B cell (primary cell): Measurements from ENCODE around the gene ADRM1. TPM values are rescaled to one million over a fixed set of nuclear protein-coding genes. Genes with fewer than 3 reads are reported as not detected.

Source experiments
- ATAC-seq: fragments of 200-7000 bp; cut with Tn5 transposase; one replicate; pipeline ENCODE4 v1.10.0; 2021; ENCODE audit warnings: low read depth, mild to moderate bottlenecking, moderate number of reproducible peaks, moderate library complexity
- CTCF ChIA-PET: fragments of 350-600 bp; sonication (Branson Sonifier 250); formaldehyde crosslinking; loops from one replicate; lab custom pipeline; 2021; ENCODE audit warnings: antibody characterized with exemption, inconsistent platforms; lab: Charles Lee
- POLR2A ChIA-PET: fragments of 350-600 bp; sonication (Branson Sonifier 250); formaldehyde crosslinking; loops from one replicate; lab custom pipeline; 2021; ENCODE audit warnings: antibody characterized with exemption; lab: Charles Lee
- DNase-seq: peaks from one replicate; pipeline ENCODE4 v3.0.0; 2013
- H2AFZ ChIP-seq: 2 replicates; pipeline ENCODE4 v1.6.1; 2012; ENCODE audit warnings: mild to moderate bottlenecking, low read depth, low read length; ENCODE audit not compliant: insufficient read depth, poor library complexity, severe bottlenecking
- H3K27ac ChIP-seq, 2 donors: 1 replicate in 1 of 2; 2 replicates in 1 of 2; pipeline ENCODE4 v1.5.1; 2012 to 2013; ENCODE audit warnings: low read length in 2 of 2, mild to moderate bottlenecking in 2 of 2, moderate library complexity in 1 of 2
- H3K27me3 ChIP-seq, 4 experiments: fragments of 200-600 bp in 1 of 4; sonication (generic) in 1 of 4; replicated peaks in 1 of 4; 1 replicate in 2 of 4; 2 replicates in 2 of 4; pipeline versions ENCODE4 v1.6.1 to v1.7.0; 2013 to 2016; ENCODE audit warnings: low read length in 3 of 4, mild to moderate bottlenecking in 2 of 4, mixed read lengths in 1 of 4, moderate library complexity in 1 of 4; ENCODE audit not compliant: insufficient read depth in 4 of 4, control insufficient read depth in 3 of 4; ENCODE audit errors: control extremely low read depth in 1 of 4
- H3K36me3 ChIP-seq, 2 experiments: replicated peaks in 1 of 2; 1 replicate in 1 of 2; 2 replicates in 1 of 2; pipeline versions ENCODE4 v1.6.1 to v1.7.1; 2013; ENCODE audit warnings: low read length in 1 of 2; ENCODE audit not compliant: insufficient read depth in 2 of 2, control insufficient read depth in 1 of 2; ENCODE audit errors: control extremely low read depth in 1 of 2, extremely low read depth in 1 of 2
- H3K4me1 ChIP-seq, 2 donors: fragments of 200-600 bp in 1 of 2; sonication (generic) in 1 of 2; 1 replicate in 1 of 2; 2 replicates in 1 of 2; pipeline versions ENCODE4 v1.5.1 to v1.6.1; 2013 to 2017; ENCODE audit warnings: low read length in 2 of 2; ENCODE audit not compliant: control insufficient read depth in 2 of 2, insufficient read depth in 2 of 2
- H3K4me2 ChIP-seq: replicated peaks from 2 replicates; pipeline ENCODE3; 2012; ENCODE audit warnings: mild to moderate bottlenecking, low read depth, low read length; ENCODE audit not compliant: poor library complexity, severe bottlenecking
- H3K4me3 ChIP-seq, 5 experiments: fragments of 200-600 bp in 1 of 5; sonication (generic) in 1 of 5; 1 replicate in 3 of 5; 2 replicates in 2 of 5; pipeline versions ENCODE4 v1.5.1 to v1.7.0; 2011 to 2016; ENCODE audit warnings: low read length in 4 of 5, mild to moderate bottlenecking in 4 of 5, low read depth in 2 of 5, control low read depth in 1 of 5, moderate library complexity in 1 of 5; ENCODE audit not compliant: insufficient read depth in 1 of 5; ENCODE audit errors: control extremely low read depth in 1 of 5, extremely low read depth in 1 of 5
- H3K79me2 ChIP-seq: fragments of 200-600 bp; sonication (generic); one replicate; pipeline ENCODE4 v1.6.0; 2016; ENCODE audit warnings: low read length; ENCODE audit not compliant: control insufficient read depth, insufficient read depth
- H3K9ac ChIP-seq: fragments of 200-600 bp; sonication (generic); 2 replicates; pipeline ENCODE4 v1.6.1; 2017; ENCODE audit warnings: mild to moderate bottlenecking, low read length, moderate library complexity
- H3K9me3 ChIP-seq, 3 donors: one replicate each; pipeline versions ENCODE4 v1.6.1 to v1.7.1; 2013; ENCODE audit warnings: low read length in 2 of 3; ENCODE audit not compliant: control insufficient read depth in 2 of 3, insufficient read depth in 1 of 3; ENCODE audit errors: control extremely low read depth in 1 of 3
- H4K20me1 ChIP-seq: 2 replicates; pipeline ENCODE4 v1.6.0; 2012; ENCODE audit warnings: mild to moderate bottlenecking, low read length; ENCODE audit not compliant: insufficient read depth, control insufficient read depth, poor library complexity, severe bottlenecking
- H3K27ac Mint-ChIP-seq: one replicate; pipeline ENCODE4 v1.8.0; 2021; ENCODE audit warnings: mixed read lengths
- H3K27me3 Mint-ChIP-seq: one replicate; pipeline ENCODE4 v1.8.0; 2021; ENCODE audit warnings: mixed read lengths
- H3K4me1 Mint-ChIP-seq: one replicate; pipeline ENCODE4 v1.8.0; 2021; ENCODE audit warnings: mixed read lengths
- H3K4me3 Mint-ChIP-seq: one replicate; pipeline ENCODE4 v1.8.0; 2021; ENCODE audit warnings: mixed read lengths
- H3K9me3 Mint-ChIP-seq: one replicate; pipeline ENCODE4 v1.8.0; 2022; ENCODE audit warnings: mixed read lengths; ENCODE audit not compliant: insufficient read depth
- EZH2 ChIP-seq: IDR thresholded peaks from 2 replicates; pipeline ENCODE4 v1.6.1; 2012; ENCODE audit warnings: borderline replicate concordance, low read depth, mild to moderate bottlenecking, moderate library complexity, low read length; ENCODE audit not compliant: insufficient read depth, poor library complexity, severe bottlenecking
- WGBS: methylation state at CpG from one replicate; pipeline ENCODE4 v1.1.5; 2013; ENCODE audit warnings: missing lambda C conversion rate; ENCODE audit not compliant: insufficient coverage; 5-methylcytosine and 5-hydroxymethylcytosine counted together
- intact Hi-C: fragments of 100-400 bp; cut with micrococcal nuclease; formaldehyde crosslinking; loops from one replicate; pipeline ENCODE4 v1.10.0; 2022
- polyA plus RNA-seq: library from polyadenylated mRNA; depleted of rRNA; stranded (reverse); fragments of >200 nt; gene quantifications from 2 replicates; pipeline ENCODE4 v1.2.3, GENCODE V29; 2012
- total RNA-seq, 2 donors: library from RNA; stranded (reverse); fragments of 120-200 nt in 1 of 2; gene quantifications; 1 replicate in 1 of 2; 2 replicates in 1 of 2; pipeline versions ENCODE4 v1.2.3 to v1.2.4, GENCODE V29; 2013 to 2022
- TF ChIP-seq, protein P1 (sequence below): fragments of 200-600 bp; IDR thresholded peaks from one replicate; pipeline ENCODE4 v1.8.0; 2022; ENCODE audit warnings: antibody characterized with exemption, mild to moderate bottlenecking

ADRM1 gene
- total and polyA plus RNA-seq, 2 donors (not counting 1 experiment from before 2014, with no cell fraction given), result 73.9 to 87.2 TPM

DNA sequence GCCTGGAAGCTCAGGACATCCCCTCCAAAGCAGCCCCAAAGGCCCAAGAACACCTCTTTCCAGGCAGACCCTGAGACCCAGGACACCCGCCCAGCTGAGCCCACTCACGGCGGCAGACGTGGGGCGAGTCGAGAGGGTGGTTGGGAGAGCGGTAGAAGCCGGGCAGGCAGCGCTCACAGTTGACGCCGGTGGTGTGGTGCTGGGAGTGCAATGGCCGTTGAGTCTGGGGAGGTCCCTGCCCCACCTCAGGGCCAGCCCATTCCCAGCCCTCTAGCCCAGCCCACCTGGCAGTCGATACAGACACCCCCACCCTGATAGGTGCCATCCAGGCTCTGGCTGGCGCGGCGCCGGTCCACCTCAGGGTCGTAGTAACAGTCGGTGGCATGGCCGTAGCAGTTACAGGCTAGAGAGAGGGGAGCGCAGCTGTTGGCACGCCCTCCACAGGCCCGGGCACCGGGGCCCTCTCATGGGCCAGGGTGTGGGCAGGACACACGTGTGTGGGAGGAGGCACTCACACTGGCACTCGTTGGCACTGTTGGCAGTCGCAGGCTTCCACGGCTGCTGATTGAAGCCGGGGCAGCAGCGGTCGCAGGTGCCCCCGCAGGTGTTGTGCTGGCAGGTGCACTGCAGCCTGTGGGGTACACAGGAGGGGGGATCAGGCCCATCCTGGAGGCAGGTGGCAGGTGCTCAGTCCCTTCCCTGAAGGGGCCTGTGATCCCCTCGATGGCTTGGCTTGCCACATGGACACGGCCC lies 43.8 kb downstream of the ADRM1 start:
- DNase-seq (no peak), ATAC-seq (no peak)
- no peaks in the 10 kb centered on the region for H4K20me1 ChIP-seq
- no peak overlapping the region for H3K4me2 ChIP-seq
- no peak for TF ChIP-seq EZH2
- TF ChIP-seq, protein P1, sequence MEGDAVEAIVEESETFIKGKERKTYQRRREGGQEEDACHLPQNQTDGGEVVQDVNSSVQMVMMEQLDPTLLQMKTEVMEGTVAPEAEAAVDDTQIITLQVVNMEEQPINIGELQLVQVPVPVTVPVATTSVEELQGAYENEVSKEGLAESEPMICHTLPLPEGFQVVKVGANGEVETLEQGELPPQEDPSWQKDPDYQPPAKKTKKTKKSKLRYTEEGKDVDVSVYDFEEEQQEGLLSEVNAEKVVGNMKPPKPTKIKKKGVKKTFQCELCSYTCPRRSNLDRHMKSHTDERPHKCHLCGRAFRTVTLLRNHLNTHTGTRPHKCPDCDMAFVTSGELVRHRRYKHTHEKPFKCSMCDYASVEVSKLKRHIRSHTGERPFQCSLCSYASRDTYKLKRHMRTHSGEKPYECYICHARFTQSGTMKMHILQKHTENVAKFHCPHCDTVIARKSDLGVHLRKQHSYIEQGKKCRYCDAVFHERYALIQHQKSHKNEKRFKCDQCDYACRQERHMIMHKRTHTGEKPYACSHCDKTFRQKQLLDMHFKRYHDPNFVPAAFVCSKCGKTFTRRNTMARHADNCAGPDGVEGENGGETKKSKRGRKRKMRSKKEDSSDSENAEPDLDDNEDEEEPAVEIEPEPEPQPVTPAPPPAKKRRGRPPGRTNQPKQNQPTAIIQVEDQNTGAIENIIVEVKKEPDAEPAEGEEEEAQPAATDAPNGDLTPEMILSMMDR, result no peak
- CTCF ChIA-PET, result interaction anchor here (0.9 kb wide), 1 partner anchor 36 kb away, joined by 3 read pairs; no protein-coding TSS in a partner anchor
- no peaks in the 10 kb centered on the region for H3K4me1 ChIP-seq
- H3K27me3 ChIP-seq, result no peaks in the 10 kb centered on the region
- H3K9ac ChIP-seq, result no peak overlapping the region
- H2AFZ ChIP-seq, result no peak overlapping the region
- H3K79me2 ChIP-seq, result no peaks in the 10 kb centered on the region
- peaks cover 3% of the 10 kb centered on the region for H3K9me3 Mint-ChIP-seq
- no peak overlapping the region for H3K4me3 ChIP-seq
- H3K27ac Mint-ChIP-seq, result no peak overlapping the region
- H3K36me3 ChIP-seq, result no peaks in the 10 kb centered on the region
- intact Hi-C loops, result no loop called here
- peaks cover 0 to 4% (median 0%) of the 10 kb centered on the region in 3 donors for H3K9me3 ChIP-seq
- POLR2A ChIA-PET, result interaction anchor here (0.5 kb wide), 1 partner anchor 16 kb away, joined by 3 read pairs; no protein-coding TSS in a partner anchor
- H3K27me3 Mint-ChIP-seq, result no peaks in the 10 kb centered on the region
- WGBS, result 93% methylated on average over 27 of the region's 34 CpGs
- H3K4me1 Mint-ChIP-seq, result peaks cover 1% of the 10 kb centered on the region
- no peak overlapping the region for H3K27ac ChIP-seq
- H3K4me3 Mint-ChIP-seq, result no peak overlapping the region

DNA sequence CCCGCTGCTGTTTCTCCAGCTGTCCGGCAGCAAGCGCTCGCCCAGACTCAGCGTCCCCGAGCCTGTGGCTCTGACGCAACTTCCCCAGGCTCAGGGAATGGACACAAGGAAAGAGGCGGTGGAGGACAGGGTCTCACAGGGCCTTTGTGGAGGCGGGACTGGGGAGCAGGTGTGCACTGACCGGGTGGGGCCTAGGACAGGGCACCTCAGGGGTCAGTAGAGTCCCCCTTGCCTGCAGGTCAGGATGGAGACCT lies 44.3 kb downstream of the ADRM1 start:
- Histone ChIP-seq H2AFZ (no peak overlapping the region), H3K36me3 (no peaks in the 10 kb centered on the region), H3K4me2 (no peak overlapping the region), H3K9me3 (peaks cover 0 to 4% (median 0%) of the 10 kb centered on the region in 3 donors), H3K4me3 (no peak overlapping the region), H3K4me1 (no peaks in the 10 kb centered on the region), H3K9ac (no peak overlapping the region), H3K79me2 (no peaks in the 10 kb centered on the region), H3K27ac (no peak overlapping the region), H4K20me1 (no peaks in the 10 kb centered on the region), H3K27me3 (no peaks in the 10 kb centered on the region)
- intact Hi-C loops, result no loop called here
- Mint-ChIP-seq H3K4me1 (peaks cover 1% of the 10 kb centered on the region), H3K27me3 (no peaks in the 10 kb centered on the region), H3K4me3 (no peak overlapping the region), H3K27ac (no peak overlapping the region), H3K9me3 (peaks cover 3% of the 10 kb centered on the region)
- TF ChIP-seq, protein P1, result no peak
- TF ChIP-seq EZH2, result no peak
- ChIA-PET POLR2A (no interaction called here), CTCF (no interaction called here)
- ATAC-seq (no peak), DNase-seq (no peak)
- 94% methylated on average over 10 of the region's 10 CpGs for WGBS
